ENCODE data around the gene HEMK1. TPM values are rescaled to one million over a fixed set of nuclear protein-coding genes. Genes with fewer than 3 reads are reported as not detected.
A peak's percentile ranks its signal among the peaks of the same experiment; 100 is the strongest.

Gene HEMK1
- total RNA-seq, 1 experiment from 2014 or later, result 9.3 TPM

DNA sequence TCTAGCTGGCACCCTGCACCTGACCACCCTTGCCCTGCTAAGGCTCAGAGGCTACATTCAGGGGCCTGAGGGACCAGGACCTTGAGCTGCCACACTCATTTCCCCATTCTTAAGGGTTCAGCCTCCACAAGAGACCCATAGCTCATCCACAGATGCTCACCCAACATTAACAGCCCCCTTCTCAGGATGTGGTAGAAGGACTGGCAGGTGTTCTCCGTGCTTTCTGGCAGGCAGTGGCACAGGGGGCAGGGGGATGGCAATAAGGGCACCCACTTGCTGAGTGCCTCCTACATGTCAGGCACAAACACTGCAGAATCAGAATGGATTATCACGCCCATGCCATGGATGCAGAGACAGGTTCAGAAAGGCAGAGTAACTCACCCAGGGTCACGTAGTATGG, 57.1 kb downstream of the HEMK1 start:
- Histone ChIP-seq H3K4me1 (replicated peaks) (peaks cover 23% of the 10 kb centered on the region), H3K36me3 (no peaks in the 10 kb centered on the region), H3K27me3 (replicated peaks) (no peaks in the 10 kb centered on the region), H3K27ac (no peak overlapping the region), H3K4me3 (no peak overlapping the region), H3K9me3 (replicated peaks) (no peaks in the 10 kb centered on the region)
- DNase-seq (ENCODE audit: low read depth in 1 of 2, low spot score in 2 of 2), result no peak

DNA sequence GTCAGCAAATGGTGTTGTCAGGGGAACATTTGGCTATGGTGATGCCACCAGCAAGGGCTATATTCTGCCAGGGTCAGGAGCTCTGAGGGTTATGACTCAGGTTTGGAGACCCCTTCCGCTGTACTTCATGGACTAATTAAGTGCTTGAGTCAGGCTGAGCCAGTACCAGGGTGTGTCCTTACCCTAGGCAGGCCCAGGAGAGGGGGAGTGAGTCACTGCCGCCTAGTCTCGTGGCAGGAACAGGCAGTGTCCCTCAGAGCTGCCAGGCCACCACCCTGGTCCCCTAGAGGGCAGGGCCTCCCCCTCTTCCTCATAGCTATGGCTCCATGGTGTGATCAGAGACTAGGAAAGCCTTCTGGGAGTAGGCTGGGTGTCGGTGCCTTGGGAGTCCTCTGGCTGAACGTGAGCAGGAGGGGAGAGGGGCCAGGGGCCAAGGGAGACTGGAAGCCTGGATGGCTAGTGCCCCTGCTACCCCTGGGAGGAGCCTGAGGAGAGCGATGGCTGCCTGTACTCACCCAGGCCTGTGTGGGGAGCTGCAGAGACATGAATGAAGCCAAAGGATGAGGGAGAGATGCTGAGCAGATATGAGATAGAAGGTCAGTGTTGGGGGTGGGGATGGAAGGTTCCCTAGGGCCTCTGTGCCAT, 58.2 kb downstream of the HEMK1 start:
- H3K4me3 ChIP-seq, result no peak overlapping the region
- H3K9me3 ChIP-seq (replicated peaks), result no peaks in the 10 kb centered on the region
- peaks cover 23% of the 10 kb centered on the region for H3K4me1 ChIP-seq (replicated peaks)
- DNase-seq (ENCODE audit: low read depth in 1 of 2, low spot score in 2 of 2), result peak; percentile 71 to 86
- H3K36me3 ChIP-seq, result no peaks in the 10 kb centered on the region
- H3K27me3 ChIP-seq (replicated peaks), result no peaks in the 10 kb centered on the region
- H3K27ac ChIP-seq, result no peak overlapping the region

DNA sequence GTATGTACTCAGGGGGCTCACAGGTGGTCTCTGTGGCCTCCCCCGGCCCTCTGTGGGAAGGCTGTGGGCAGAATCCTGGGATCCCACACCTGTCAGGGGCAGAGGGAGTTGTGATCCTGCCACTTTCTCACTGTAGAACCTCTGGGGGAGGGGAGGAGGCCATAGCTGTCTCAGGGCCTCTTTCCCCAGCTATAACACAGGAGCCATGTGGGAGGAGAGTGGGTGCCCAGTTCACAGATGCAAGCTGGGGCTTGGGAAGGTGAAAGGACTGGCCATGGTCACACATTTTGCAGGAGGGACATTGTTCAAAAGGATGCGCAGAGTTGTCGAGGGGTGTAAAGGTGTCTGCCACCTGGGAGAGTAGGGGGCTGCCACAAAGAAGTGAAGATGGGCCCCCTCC, 59.3 kb downstream of the HEMK1 start:
- no peaks in the 10 kb centered on the region for H3K9me3 ChIP-seq (replicated peaks)
- H3K27me3 ChIP-seq (replicated peaks), result no peaks in the 10 kb centered on the region
- no peaks in the 10 kb centered on the region for H3K36me3 ChIP-seq
- H3K4me1 ChIP-seq (replicated peaks), result peaks cover 23% of the 10 kb centered on the region
- no peak overlapping the region for H3K27ac ChIP-seq
- DNase-seq (ENCODE audit: low read depth in 1 of 2, low spot score in 2 of 2), result no peak
- no peak overlapping the region for H3K4me3 ChIP-seq

DNA sequence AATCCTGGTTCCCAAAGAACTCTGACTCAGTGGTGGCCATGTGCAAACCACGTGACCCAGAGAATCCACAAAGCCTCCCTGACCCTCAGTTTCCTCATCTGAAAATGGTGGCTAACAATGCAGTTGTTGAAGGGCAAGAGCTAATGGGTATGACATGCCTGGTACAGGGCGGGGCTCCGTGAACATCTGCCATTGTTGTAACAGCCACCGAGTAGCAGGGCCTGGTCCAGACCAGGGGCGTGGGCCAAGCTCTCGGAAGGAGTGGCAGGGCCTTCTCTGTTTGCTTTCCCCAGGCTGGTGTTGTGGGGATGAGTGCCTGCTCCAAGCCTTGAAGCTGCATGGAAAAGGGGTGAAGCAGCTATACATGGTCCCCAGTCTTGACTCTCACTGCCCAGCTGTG, 61.1 kb downstream of the HEMK1 start:
- H3K4me1 ChIP-seq (replicated peaks), result peaks cover 14% of the 10 kb centered on the region
- H3K27me3 ChIP-seq (replicated peaks), result no peaks in the 10 kb centered on the region
- H3K9me3 ChIP-seq (replicated peaks), result no peaks in the 10 kb centered on the region
- DNase-seq (ENCODE audit: low read depth in 1 of 2, low spot score in 2 of 2), result no peak
- H3K36me3 ChIP-seq, result no peaks in the 10 kb centered on the region
- no peak overlapping the region for H3K4me3 ChIP-seq
- no peak overlapping the region for H3K27ac ChIP-seq

DNA sequence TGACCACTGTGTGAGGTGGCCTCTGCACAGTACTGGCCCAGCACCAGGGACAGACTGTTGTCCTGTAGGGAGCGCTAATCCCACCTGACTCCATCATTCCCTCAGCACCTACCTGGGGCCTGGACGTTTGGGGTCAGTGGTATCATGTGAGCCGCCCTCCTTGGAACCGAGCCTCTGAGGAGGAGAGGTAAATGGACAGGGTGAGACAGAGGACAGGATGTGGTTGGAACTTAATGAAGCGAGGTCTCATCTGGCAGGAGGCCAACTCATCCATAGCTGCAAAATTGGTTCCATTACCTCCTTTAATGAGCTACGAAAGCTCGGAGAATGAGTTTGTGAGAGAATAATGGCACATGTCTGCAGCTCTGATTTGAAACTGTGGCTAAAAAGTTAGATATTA, 61.6 kb downstream of the HEMK1 start:
- DNase-seq (ENCODE audit: low read depth in 1 of 2, low spot score in 2 of 2), result no peak
- H3K27ac ChIP-seq, result no peak overlapping the region
- H3K27me3 ChIP-seq (replicated peaks), result no peaks in the 10 kb centered on the region
- H3K36me3 ChIP-seq, result no peaks in the 10 kb centered on the region
- no peaks in the 10 kb centered on the region for H3K9me3 ChIP-seq (replicated peaks)
- peaks cover 14% of the 10 kb centered on the region for H3K4me1 ChIP-seq (replicated peaks)
- no peak overlapping the region for H3K4me3 ChIP-seq

DNA sequence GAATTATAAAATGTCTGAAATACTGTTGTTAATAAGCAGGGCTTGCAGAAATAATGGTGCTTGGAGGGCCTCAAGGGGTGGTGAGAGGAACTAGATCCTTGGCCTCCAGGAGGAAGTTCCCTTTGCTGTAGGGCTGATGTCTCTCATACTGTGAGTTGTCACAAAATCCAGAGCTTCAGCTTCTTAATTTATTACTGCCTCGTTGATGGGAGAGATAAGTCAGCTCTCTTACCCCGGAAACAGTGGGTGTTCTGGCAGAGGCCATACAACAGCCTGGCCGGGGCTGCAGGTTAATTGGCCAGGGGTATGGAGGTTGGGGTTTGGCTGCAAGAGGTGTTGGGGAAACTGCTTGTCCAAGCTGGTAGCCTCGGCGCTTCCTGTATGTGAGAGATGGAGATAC, 63.1 kb downstream of the HEMK1 start:
- no peak overlapping the region for H3K27ac ChIP-seq

DNA sequence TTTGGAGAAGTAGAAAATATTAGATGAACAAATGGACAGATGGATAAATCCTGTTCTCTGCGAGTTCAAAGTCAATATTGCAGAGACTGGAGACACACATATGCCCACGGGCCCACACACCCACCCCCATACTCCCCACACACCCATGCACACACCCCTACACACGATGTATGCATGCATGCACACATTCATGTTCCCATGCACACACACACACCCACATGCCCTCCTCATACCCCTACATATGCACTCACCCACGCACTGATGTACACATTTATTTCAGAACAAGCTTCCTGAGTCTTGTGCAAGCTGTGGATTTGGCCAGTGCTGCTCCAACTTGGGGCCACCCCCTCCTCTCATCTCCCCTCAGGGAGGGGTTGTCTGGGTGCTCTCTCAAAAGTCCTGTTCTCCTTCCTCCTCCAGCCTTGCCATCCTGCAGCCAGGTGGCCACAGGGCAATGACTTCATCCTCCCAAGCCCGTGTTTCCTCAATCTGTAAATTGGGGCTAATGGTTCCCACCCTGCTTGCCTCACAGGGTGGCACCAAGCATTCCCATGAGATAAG, 64.0 kb downstream of the HEMK1 start:
- Histone ChIP-seq H3K4me1 (replicated peaks) (no peaks in the 10 kb centered on the region), H3K36me3 (no peaks in the 10 kb centered on the region), H3K9me3 (replicated peaks) (no peaks in the 10 kb centered on the region), H3K4me3 (no peak overlapping the region), H3K27ac (no peak overlapping the region), H3K27me3 (replicated peaks) (no peaks in the 10 kb centered on the region)
- no peak for DNase-seq (ENCODE audit: low read depth in 1 of 2, low spot score in 2 of 2)

More for the DNA sequence above, 63.1 kb downstream of the HEMK1 start:
- H3K9me3 ChIP-seq (replicated peaks), result no peaks in the 10 kb centered on the region
- H3K36me3 ChIP-seq, result no peaks in the 10 kb centered on the region
- H3K27me3 ChIP-seq (replicated peaks), result no peaks in the 10 kb centered on the region
- DNase-seq (ENCODE audit: low read depth in 1 of 2, low spot score in 2 of 2), result no peak
- peaks cover 7% of the 10 kb centered on the region for H3K4me1 ChIP-seq (replicated peaks)
- no peak overlapping the region for H3K4me3 ChIP-seq

DNA sequence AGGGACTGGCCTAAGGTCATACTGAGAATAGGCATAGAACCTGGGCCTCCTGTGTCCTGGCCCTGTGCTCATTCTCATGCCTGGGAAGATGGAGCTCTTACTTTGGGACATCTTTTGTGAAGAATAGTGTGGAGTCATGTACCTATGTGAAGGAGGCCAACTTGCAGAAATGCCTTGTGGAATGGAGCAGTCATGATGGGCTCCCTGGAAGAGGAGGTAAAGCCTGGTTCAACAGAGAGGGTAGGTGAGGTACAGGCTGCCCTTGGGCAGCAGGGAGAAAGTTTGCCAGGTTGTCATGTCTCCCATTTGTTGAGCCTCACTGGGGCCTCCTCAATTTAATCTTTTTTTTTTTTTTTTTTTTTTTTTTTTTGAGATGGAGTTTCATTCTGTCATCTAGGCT, 65.7 kb downstream of the HEMK1 start:
- Histone ChIP-seq H3K9me3 (replicated peaks) (no peaks in the 10 kb centered on the region), H3K4me3 (no peak overlapping the region), H3K27me3 (replicated peaks) (no peaks in the 10 kb centered on the region), H3K27ac (no peak overlapping the region), H3K4me1 (replicated peaks) (no peaks in the 10 kb centered on the region), H3K36me3 (no peaks in the 10 kb centered on the region)
- DNase-seq (ENCODE audit: low read depth in 1 of 2, low spot score in 2 of 2), result no peak

DNA sequence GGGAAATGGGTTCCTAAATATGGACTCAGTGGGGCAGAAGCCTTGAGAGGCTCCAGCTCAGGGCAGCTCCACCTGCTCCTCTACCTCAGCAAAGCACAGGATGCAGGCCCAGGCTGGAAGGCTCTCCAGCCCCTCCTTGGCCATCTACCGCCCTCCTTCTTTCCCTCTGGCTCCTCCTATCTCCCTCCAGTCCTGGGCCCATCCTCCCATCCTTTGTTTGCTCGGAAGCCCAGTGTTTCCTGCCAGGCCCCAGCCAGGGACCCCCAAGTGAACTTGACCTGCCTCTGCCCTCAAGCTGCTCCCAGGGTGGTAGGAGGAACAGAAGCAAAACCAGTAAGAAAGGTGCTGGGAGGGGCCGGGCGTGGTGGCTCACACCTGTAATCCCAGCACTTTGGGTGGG, 67.7 kb downstream of the HEMK1 start:
- Histone ChIP-seq H3K36me3 (no peaks in the 10 kb centered on the region), H3K9me3 (replicated peaks) (no peaks in the 10 kb centered on the region), H3K27me3 (replicated peaks) (no peaks in the 10 kb centered on the region), H3K4me1 (replicated peaks) (no peaks in the 10 kb centered on the region), H3K4me3 (no peak overlapping the region), H3K27ac (no peak overlapping the region)
- DNase-seq (ENCODE audit: low read depth in 1 of 2, low spot score in 2 of 2), result no peak

DNA sequence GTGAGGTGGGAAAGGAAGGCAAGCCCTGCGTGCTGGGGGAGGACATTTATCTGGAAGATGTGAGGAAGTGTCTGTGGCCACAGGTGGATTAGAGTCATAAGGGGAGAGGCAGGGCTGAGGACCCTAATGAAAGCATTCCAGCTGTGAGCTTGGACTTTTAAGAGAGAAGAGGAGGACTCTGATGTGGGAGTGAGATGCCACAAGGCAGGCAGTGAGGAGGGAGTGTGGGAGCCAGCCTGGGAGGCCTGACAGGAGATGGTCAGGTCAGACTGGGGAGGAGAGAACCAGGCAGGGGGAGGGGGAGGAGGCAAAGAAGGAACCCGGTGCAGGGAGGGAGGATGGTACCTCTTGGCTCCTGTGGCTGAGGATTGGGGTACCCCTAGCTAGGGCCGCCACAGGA, 68.6 kb downstream of the HEMK1 start:
- Histone ChIP-seq H3K27ac (no peak overlapping the region), H3K4me1 (replicated peaks) (no peaks in the 10 kb centered on the region), H3K9me3 (replicated peaks) (no peaks in the 10 kb centered on the region)

DNA sequence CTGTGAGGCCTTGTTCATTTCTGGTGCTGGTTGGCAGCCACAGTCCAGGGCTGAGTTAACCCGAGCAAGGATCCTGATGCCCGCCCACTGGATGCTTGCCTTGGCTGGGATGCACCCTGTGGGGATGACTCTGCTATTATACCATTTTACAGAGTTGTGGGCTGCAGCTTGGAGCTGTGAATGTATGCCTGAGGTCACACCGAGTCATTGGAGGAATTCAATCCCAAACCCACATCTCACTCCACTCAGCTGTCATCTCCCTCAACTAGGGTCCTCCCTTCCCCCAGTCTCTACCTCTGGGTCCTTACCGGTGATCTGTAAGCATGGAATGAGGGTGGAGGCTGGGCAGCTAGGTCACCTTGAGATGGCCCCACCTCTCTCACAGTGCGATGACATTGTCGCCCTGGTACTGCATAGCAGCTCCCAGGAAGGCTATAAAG, 69.8 kb downstream of the HEMK1 start:
- Histone ChIP-seq H3K4me1 (replicated peaks) (no peaks in the 10 kb centered on the region), H3K9me3 (replicated peaks) (no peaks in the 10 kb centered on the region), H3K27ac (no peak overlapping the region), H3K36me3 (no peaks in the 10 kb centered on the region), H3K27me3 (replicated peaks) (no peaks in the 10 kb centered on the region), H3K4me3 (no peak overlapping the region)
- no peak for DNase-seq (ENCODE audit: low read depth in 1 of 2, low spot score in 2 of 2)

More for the DNA sequence above, 68.6 kb downstream of the HEMK1 start:
- Histone ChIP-seq H3K4me3 (no peak overlapping the region), H3K36me3 (no peaks in the 10 kb centered on the region), H3K27me3 (replicated peaks) (no peaks in the 10 kb centered on the region)
- DNase-seq (ENCODE audit: low read depth in 1 of 2, low spot score in 2 of 2), result no peak

DNA sequence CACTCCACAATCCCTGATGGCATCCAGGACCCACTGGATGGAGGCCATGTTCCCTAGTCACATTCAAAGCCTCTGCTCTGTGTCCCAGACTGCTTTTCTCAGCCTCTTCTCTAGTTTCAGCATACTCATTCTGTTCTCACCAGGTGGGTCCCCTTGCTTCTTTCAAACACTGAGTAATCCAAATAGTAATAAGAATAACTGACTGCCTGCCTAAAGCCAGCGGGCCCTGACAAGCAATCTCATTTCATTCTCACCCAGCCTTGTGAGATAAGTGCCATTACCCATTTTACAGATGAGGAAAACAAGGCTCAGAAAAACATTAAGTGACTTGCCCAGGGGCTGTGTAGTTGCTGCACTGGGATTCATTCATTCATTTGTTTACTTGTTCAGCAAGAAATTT, 73.1 kb downstream of the HEMK1 start:
- H3K36me3 ChIP-seq, result no peaks in the 10 kb centered on the region
- no peaks in the 10 kb centered on the region for H3K27me3 ChIP-seq (replicated peaks)
- no peaks in the 10 kb centered on the region for H3K4me1 ChIP-seq (replicated peaks)
- H3K4me3 ChIP-seq, result no peak overlapping the region
- H3K27ac ChIP-seq, result no peak overlapping the region
- DNase-seq (ENCODE audit: low read depth in 1 of 2, low spot score in 2 of 2), result no peak
- no peaks in the 10 kb centered on the region for H3K9me3 ChIP-seq (replicated peaks)

DNA sequence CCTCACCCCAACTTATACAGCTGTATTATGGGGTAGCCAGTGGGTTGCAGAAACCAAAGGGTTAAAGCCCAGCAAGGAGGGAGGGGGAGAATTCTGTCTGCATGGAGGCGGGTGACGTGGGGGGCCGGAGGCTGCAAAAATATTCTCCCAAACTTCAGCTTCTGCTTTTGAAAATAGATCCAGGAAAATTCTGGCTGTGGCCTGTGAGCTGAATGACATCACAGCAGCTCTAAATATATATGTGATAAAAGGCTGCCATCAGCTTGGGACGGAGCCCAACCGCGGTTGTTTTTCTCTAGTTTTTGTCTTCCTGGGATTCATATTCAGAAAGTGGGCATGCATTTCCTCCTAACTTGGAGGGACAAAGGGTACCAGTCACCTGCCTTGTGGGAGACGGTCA, 75.2 kb downstream of the HEMK1 start:
- Histone ChIP-seq H3K36me3 (no peaks in the 10 kb centered on the region), H3K27ac (no peak overlapping the region), H3K27me3 (replicated peaks) (no peaks in the 10 kb centered on the region), H3K9me3 (replicated peaks) (no peaks in the 10 kb centered on the region), H3K4me3 (no peak overlapping the region), H3K4me1 (replicated peaks) (no peaks in the 10 kb centered on the region)
- DNase-seq (ENCODE audit: low read depth in 1 of 2, low spot score in 2 of 2), result no peak

DNA sequence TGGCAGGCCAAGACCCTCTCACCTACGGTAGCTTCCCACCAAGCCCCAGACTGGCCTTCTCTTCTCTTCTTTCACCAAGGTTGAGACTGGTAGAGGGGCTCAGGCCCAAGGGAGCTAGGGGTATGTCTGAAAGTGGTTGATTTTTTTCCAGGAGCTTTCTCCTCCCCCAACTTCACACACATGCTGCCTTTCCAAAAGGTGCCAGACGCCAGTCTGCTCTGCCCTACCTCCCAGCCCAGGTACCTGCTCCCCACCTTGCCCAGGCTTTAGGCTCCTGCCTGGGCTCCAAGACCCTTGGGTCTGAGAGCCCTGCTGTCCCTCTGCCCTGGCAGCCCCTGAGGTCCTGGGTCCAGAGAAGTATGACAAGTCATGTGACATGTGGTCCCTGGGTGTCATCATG, 76.1 kb downstream of the HEMK1 start:
- Histone ChIP-seq H3K27me3 (replicated peaks) (no peaks in the 10 kb centered on the region), H3K27ac (no peak overlapping the region), H3K9me3 (replicated peaks) (no peaks in the 10 kb centered on the region), H3K4me3 (no peak overlapping the region), H3K36me3 (no peaks in the 10 kb centered on the region), H3K4me1 (replicated peaks) (no peaks in the 10 kb centered on the region)
- DNase-seq (ENCODE audit: low read depth in 1 of 2, low spot score in 2 of 2), result no peak

Measured in SJSA1 (cell line).